ENCODE data around the gene CASZ1. TPM values are rescaled to one million over a fixed set of nuclear protein-coding genes. Genes with fewer than 3 reads are reported as not detected.

Gene CASZ1
- total RNA-seq, 1 experiment from 2014 or later = 3.9 TPM

DNA sequence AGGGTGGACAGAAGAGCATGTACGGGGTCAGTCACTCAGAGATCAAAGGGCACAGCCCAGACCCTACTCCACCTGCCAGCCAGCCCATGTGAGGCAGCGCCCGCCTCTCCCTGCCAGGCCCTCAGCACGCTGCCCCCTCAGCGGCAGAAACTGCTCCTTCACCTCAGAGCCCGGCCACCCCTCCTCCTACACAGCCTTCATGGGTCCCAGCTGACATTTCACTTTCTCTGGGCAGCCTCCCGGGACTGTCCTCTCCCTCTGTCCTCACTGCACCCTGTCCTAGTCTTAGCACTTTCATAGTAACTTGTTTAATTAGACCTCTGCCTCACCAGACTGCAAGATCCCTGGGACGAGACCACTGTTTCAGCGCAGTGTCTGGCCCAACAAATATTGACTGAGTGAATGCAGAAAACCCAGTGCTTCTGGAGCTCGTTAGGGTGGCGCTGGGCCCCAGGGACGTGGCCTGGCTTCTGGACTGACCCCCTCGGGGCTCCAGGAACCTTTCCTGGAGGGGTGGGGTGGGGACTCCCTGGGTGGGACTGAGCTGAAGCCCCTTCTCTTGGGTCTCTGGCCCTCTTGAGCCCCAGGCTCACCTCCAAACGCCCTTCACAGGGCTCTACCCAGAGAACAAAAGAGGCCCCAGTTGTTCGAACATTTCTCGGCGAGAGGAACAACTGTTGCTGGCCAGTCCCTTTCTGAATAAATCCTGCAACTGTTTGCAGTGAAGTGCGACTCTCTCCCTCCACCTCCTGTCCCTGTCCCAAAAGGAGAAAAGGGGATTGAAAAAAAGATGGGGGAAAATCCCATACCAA lies 114.9 kb downstream of the CASZ1 start:
- H3K56ac ChIP-seq (ENCODE audit: insufficient read length, low read depth, low read length) = no peak overlapping the region

More for the DNA sequence above, 114.9 kb downstream of the CASZ1 start:
- no peak overlapping the region for H2BK5ac ChIP-seq (ENCODE audit: insufficient read length, low read length)
- no peaks in the 10 kb centered on the region; a peak in 1 of 5 replicates for H3K9me3 Mint-ChIP-seq
- H2AK5ac ChIP-seq (ENCODE audit: insufficient read length, low read length) = no peak overlapping the region
- H3K4me2 ChIP-seq (ENCODE audit: insufficient read depth, insufficient read length, low read length) = no peak overlapping the region
- H3K27ac Mint-ChIP-seq = peak overlapping the region in 1 of 3 experiments; percentile 30; a peak in 1 of 7 replicates
- H3K27me3 ChIP-seq (ENCODE audit: insufficient read depth, low read length) = no peaks in the 10 kb centered on the region
- no peak overlapping the region for H3K18ac ChIP-seq (ENCODE audit: insufficient read length, low read depth, low read length)
- no peak overlapping the region for H3K9ac ChIP-seq (ENCODE audit: extremely low read depth, insufficient read length, low read length)
- no peak for DNase-seq
- H3K4me1 Mint-ChIP-seq = peaks cover 66 to 71% of the 10 kb centered on the region in 2 experiments
- H3K4me3 Mint-ChIP-seq = no peak overlapping the region
- H3K79me2 ChIP-seq (ENCODE audit: insufficient read depth, low read length) = no peaks in the 10 kb centered on the region
- TF ChIP-seq, protein P1, sequence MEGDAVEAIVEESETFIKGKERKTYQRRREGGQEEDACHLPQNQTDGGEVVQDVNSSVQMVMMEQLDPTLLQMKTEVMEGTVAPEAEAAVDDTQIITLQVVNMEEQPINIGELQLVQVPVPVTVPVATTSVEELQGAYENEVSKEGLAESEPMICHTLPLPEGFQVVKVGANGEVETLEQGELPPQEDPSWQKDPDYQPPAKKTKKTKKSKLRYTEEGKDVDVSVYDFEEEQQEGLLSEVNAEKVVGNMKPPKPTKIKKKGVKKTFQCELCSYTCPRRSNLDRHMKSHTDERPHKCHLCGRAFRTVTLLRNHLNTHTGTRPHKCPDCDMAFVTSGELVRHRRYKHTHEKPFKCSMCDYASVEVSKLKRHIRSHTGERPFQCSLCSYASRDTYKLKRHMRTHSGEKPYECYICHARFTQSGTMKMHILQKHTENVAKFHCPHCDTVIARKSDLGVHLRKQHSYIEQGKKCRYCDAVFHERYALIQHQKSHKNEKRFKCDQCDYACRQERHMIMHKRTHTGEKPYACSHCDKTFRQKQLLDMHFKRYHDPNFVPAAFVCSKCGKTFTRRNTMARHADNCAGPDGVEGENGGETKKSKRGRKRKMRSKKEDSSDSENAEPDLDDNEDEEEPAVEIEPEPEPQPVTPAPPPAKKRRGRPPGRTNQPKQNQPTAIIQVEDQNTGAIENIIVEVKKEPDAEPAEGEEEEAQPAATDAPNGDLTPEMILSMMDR (conservative IDR thresholded peaks at IDR 0.05) = no peak
- no peaks in the 10 kb centered on the region for H3K36me3 Mint-ChIP-seq (ENCODE audit: insufficient read depth in 1 of 3, low read depth in 3 of 3)
- H3K27me3 Mint-ChIP-seq (ENCODE audit: low read depth) = no peaks in the 10 kb centered on the region
- no peak overlapping the region for H3K23ac ChIP-seq (ENCODE audit: insufficient read length, low read depth, low read length)
- no peak overlapping the region for H4K91ac ChIP-seq (ENCODE audit: insufficient read length, low read depth, low read length)
- no peak overlapping the region for H2BK15ac ChIP-seq (ENCODE audit: low read depth, low read length)
- no peaks in the 10 kb centered on the region for H3K79me1 ChIP-seq (ENCODE audit: insufficient read depth, low read depth, low read length, poor library complexity, severe bottlenecking)
- H4K5ac ChIP-seq (ENCODE audit: insufficient read length, low read depth, low read length) = no peak overlapping the region
- no peaks in the 10 kb centered on the region for H3K23me2 ChIP-seq (ENCODE audit: insufficient read length, low read depth, low read length, poor library complexity, severe bottlenecking)
- H4K20me1 ChIP-seq (ENCODE audit: control insufficient read depth, insufficient read depth, insufficient read length) = peaks cover 2% of the 10 kb centered on the region
- peaks cover 4% of the 10 kb centered on the region; the same call in 1 of the 2 replicates for H3K4me1 ChIP-seq (ENCODE audit: insufficient read depth, low read length)
- H3K27ac ChIP-seq (ENCODE audit: insufficient read length, low read depth, low read length) = no peak overlapping the region
- no peaks in the 10 kb centered on the region for H3K9me3 ChIP-seq (ENCODE audit: control insufficient read depth, low read depth, low read length)
- H2AFZ ChIP-seq (ENCODE audit: low read length) = no peak overlapping the region
- no peak overlapping the region for H3K4ac ChIP-seq (ENCODE audit: low read depth, low read length)
- no peak overlapping the region for H4K8ac ChIP-seq (replicated peaks; ENCODE audit: insufficient read length, low read depth, low read length)
- no peak overlapping the region for H3T11ph ChIP-seq (ENCODE audit: low read length)
- no peak overlapping the region for H2BK120ac ChIP-seq (ENCODE audit: low read depth, low read length, poor library complexity, severe bottlenecking)
- no CpG with 5 or more reads among the region's 18 CpGs for WGBS (ENCODE audit: extremely low coverage, insufficient read length, low lambda C conversion rate)
- H2BK20ac ChIP-seq (ENCODE audit: low read depth, low read length, poor library complexity, severe bottlenecking) = no peak overlapping the region
- no peak overlapping the region for H2BK12ac ChIP-seq (ENCODE audit: insufficient read length, low read depth, low read length)
- H3K14ac ChIP-seq (ENCODE audit: insufficient read depth, low read length) = 0 out of 2 replicates have a peak overlapping the region, but pooled peaks have one; percentile 24

All from H9 (cell line).